MM.1S (cell line): Measurements from ENCODE around the gene SDC3.
"Not testable (repeated sequence)": the region's sequence is repeated elsewhere in the genome, so short reads cannot be mapped to it uniquely, and the experiment has no call there.

Experiments used
- DNase-seq: peaks from one replicate; pipeline ENCODE4 v3.0.0-alpha.2; 2015
- H2AFZ ChIP-seq: fragments of 300-600 bp; sonication (generic); 2 replicates; pipeline ENCODE4 v1.6.0; 2016; ENCODE audit warnings: antibody characterized with exemption, low read length
- H3F3A ChIP-seq: fragments of 300-600 bp; sonication (generic); 2 replicates; pipeline ENCODE4 v1.6.1; 2016; ENCODE audit warnings: mild to moderate bottlenecking, antibody characterized with exemption, low read length, moderate library complexity, mixed read lengths; ENCODE audit not compliant: insufficient read depth
- H3K27ac ChIP-seq: fragments of 300-600 bp; sonication (generic); 2 replicates; pipeline ENCODE4 v1.5.1; 2016; ENCODE audit warnings: mild to moderate bottlenecking, low read length
- H3K27me3 ChIP-seq: fragments of 300-600 bp; sonication (generic); replicated peaks from 2 replicates; pipeline ENCODE4 v1.6.0; 2016; ENCODE audit warnings: low read length; ENCODE audit not compliant: insufficient read depth
- H3K36me3 ChIP-seq: fragments of 300-600 bp; sonication (generic); replicated peaks from 2 replicates; pipeline ENCODE4 v1.6.1; 2016; ENCODE audit warnings: mild to moderate bottlenecking, low read length, mixed read lengths; ENCODE audit not compliant: insufficient read depth
- H3K4me1 ChIP-seq: fragments of 300-600 bp; sonication (generic); 2 replicates; pipeline ENCODE4 v1.6.1; 2016; ENCODE audit warnings: low read length, mixed read lengths
- H3K4me2 ChIP-seq: fragments of 300-600 bp; sonication (generic); 2 replicates; pipeline ENCODE4 v1.6.0; 2016; ENCODE audit warnings: low read depth, low read length
- H3K4me3 ChIP-seq: fragments of 300-600 bp; sonication (generic); 2 replicates; pipeline ENCODE4 v1.5.1; 2016; ENCODE audit warnings: low read length, mixed read lengths
- H3K79me2 ChIP-seq: fragments of 300-600 bp; sonication (generic); 2 replicates; pipeline ENCODE4 v1.6.1; 2016; ENCODE audit warnings: mixed run types, low read length, mixed read lengths
- H3K9ac ChIP-seq: fragments of 300-600 bp; sonication (generic); 2 replicates; pipeline ENCODE4 v1.6.1; 2016; ENCODE audit warnings: low read length, mixed read lengths
- H3K9me2 ChIP-seq: fragments of 300-600 bp; sonication (generic); replicated peaks from 2 replicates; pipeline ENCODE4 v1.6.1; 2016; ENCODE audit warnings: mild to moderate bottlenecking, low read length, mixed read lengths; ENCODE audit not compliant: insufficient read depth
- H3K9me3 ChIP-seq: fragments of 300-600 bp; sonication (generic); replicated peaks from 2 replicates; pipeline ENCODE4 v1.6.1; 2016; ENCODE audit warnings: mild to moderate bottlenecking, low read length, mixed read lengths; ENCODE audit not compliant: insufficient read depth
- H4K20me1 ChIP-seq: fragments of 300-600 bp; sonication (generic); 2 replicates; pipeline ENCODE4 v1.6.1; 2016; ENCODE audit warnings: mild to moderate bottlenecking, low read length, moderate library complexity, mixed read lengths; ENCODE audit not compliant: insufficient read depth
- CTCF ChIP-seq: fragments of 300-600 bp; sonication (generic); IDR thresholded peaks from 2 replicates; pipeline ENCODE4 v1.5.1; 2016; ENCODE audit warnings: antibody characterized with exemption, low read length, mixed read lengths
- EZH2 ChIP-seq: fragments of 300-600 bp; sonication (generic); optimal IDR thresholded peaks from 2 replicates; pipeline ENCODE3; 2017; ENCODE audit warnings: low read depth, mild to moderate bottlenecking, antibody characterized with exemption, low read length, mixed read lengths
- EZH2phosphoT487 ChIP-seq: fragments of 300-600 bp; sonication (generic); IDR thresholded peaks from 2 replicates; pipeline ENCODE4 v1.6.1; 2018; ENCODE audit warnings: antibody characterized with exemption, low read length

The SDC3 gene

DNA sequence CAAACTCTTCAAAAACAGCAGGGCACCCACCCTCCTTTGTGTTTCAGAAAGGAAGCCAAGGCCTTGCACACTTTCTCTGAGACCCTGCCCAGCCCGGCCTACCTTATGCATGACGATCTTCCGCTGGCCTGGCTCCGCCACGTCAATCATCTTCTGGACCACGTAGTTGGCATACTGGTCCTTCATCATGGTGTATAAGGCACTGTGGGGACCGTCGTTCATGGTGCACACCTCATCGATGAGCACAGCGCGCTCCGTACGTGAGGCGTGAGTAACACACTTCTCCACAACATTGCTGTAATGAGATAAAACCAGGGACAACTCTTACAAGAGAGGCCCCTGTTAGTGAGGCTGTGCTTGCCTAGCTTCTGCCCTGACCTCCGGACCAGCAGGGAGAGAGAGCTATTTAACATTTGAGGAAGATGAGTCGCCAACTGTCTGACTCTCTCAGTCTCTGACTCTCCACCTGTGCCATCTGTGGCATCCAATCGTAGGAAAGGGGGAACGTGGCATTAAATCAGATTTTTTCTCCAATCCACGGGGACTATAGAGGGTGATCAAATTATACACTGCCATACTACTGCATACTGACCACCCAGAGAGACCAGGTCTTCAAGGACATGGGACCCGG, 28.1 kb upstream of the SDC3 start:
- Histone ChIP-seq H3K9me3 (no peaks in the 10 kb centered on the region), H3K9ac (no peak overlapping the region), H3K4me1 (no peaks in the 10 kb centered on the region), H3K27ac (no peak overlapping the region), H3F3A (0 out of 2 replicates have a peak, but pooled peaks cover 5% of the 10 kb centered on the region), H3K27me3 (no peaks in the 10 kb centered on the region), H3K79me2 (no peaks in the 10 kb centered on the region), H3K9me2 (no peaks in the 10 kb centered on the region), H3K4me3 (no peak overlapping the region), H3K4me2 (no peak overlapping the region), H4K20me1 (no peaks in the 10 kb centered on the region), H2AFZ (no peak overlapping the region), H3K36me3 (peaks cover 12% of the 10 kb centered on the region)
- no peak for TF ChIP-seq CTCF
- TF ChIP-seq EZH2phosphoT487 = no peak
- TF ChIP-seq EZH2 = no peak
- no peak for DNase-seq

GRCh38 chr1:30935758-30936157, 27.2 kb upstream of the SDC3 start:
- H3K4me1 ChIP-seq, H4K20me1 ChIP-seq, H2AFZ ChIP-seq, H3K9me3 ChIP-seq, H3K4me3 ChIP-seq, H3K9ac ChIP-seq, H3K9me2 ChIP-seq, H3K79me2 ChIP-seq, H3K27ac ChIP-seq, H3K27me3 ChIP-seq, H3K4me2 ChIP-seq, H3F3A ChIP-seq, DNase-seq: not testable (repeated sequence)
- peaks cover 10% of the 10 kb centered on the region for H3K36me3 ChIP-seq

DNA sequence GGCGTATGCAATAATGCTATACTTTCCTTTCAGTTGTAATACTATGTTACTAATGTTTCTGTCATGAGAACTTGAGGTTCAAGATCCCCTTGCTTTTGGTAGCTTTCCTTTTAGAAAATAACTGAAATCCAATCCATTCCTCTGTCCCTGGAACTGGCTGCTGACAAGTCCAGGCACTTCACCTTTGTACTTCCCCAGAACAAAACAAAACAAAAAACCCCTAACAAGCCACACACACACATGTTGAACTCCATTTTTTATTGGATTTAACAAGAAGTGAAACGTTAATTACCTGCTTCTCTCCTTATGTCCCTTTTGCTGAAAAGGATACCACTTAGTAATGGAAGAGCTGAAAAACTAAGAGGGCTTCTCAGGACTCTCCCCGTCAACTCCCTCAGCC, 26.1 kb upstream of the SDC3 start:
- Histone ChIP-seq H3K4me3 (no peak overlapping the region), H3K27ac (no peak overlapping the region), H3K27me3 (no peaks in the 10 kb centered on the region), H3K9ac (no peak overlapping the region), H3K36me3 (peaks cover 10% of the 10 kb centered on the region), H3F3A (peaks cover 17% of the 10 kb centered on the region), H4K20me1 (no peaks in the 10 kb centered on the region), H3K9me3 (no peaks in the 10 kb centered on the region), H3K9me2 (no peaks in the 10 kb centered on the region), H3K4me1 (no peaks in the 10 kb centered on the region), H3K4me2 (no peak overlapping the region), H2AFZ (no peak overlapping the region), H3K79me2 (no peaks in the 10 kb centered on the region)
- TF ChIP-seq EZH2phosphoT487 (no peak), CTCF (no peak), EZH2 (no peak)
- DNase-seq = no peak

- Histone ChIP-seq H3K79me2 (no peaks in the 10 kb centered on the region), H3K4me2 (no peak overlapping the region), H3K36me3 (peaks cover 10% of the 10 kb centered on the region), H3K9ac (no peak overlapping the region), H3K9me2 (no peaks in the 10 kb centered on the region), H3K27ac (no peak overlapping the region), H2AFZ (no peak overlapping the region), H3K4me1 (no peaks in the 10 kb centered on the region), H3K4me3 (no peak overlapping the region), H3F3A (peaks cover 19% of the 10 kb centered on the region), H3K9me3 (no peaks in the 10 kb centered on the region), H3K27me3 (no peaks in the 10 kb centered on the region), H4K20me1 (no peaks in the 10 kb centered on the region)
- no peak for DNase-seq
- TF ChIP-seq EZH2phosphoT487 (no peak), CTCF (no peak), EZH2 (no peak)
These were observed 25.3 kb upstream of the SDC3 start for GRCh38 chr1:30933874-30934252.
